SIG-M5 (cell line): Measurements from ENCODE around the gene RHOT2.

Source experiments
- DNase-seq: peaks from one replicate; lab custom pipeline; 2025; lab: John Stamatoyannopoulos, UW

The RHOT2 gene

DNA sequence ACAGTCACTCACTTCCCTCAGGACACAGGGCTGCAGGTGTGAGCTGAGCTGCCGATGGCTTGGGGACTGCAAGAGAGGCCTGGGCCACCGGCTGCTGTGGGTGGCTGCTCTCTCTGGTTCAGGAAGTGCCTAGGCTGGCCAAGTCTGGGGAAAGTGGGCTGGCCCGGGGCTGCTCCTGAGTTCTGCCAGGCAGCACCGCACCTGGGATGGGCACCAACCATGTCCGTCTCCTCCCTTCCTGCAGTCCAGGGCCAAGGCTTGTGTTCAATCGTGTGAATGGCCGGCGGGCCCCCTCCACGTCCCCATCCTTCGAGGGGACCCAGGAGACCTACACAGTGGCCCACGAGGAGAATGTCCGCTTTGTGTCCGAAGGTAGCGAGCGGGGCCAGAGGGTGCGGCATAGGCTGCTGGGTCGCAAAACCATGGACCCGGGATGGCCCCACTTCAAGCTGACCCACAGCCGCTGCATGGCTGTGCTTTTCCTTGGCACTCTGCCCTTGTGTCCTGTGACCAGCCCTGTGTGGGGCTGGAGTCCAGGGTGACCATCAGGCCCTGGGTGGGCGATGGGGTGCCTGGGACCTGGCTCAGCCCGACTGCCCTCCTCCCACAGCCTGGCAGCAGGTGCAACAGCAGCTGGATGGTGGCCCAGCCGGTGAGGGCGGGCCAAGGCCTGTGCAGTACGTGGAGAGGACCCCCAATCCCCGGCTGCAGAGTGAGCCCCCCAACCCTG lies 20.6 kb upstream of the RHOT2 start:
- no peak for DNase-seq

DNA sequence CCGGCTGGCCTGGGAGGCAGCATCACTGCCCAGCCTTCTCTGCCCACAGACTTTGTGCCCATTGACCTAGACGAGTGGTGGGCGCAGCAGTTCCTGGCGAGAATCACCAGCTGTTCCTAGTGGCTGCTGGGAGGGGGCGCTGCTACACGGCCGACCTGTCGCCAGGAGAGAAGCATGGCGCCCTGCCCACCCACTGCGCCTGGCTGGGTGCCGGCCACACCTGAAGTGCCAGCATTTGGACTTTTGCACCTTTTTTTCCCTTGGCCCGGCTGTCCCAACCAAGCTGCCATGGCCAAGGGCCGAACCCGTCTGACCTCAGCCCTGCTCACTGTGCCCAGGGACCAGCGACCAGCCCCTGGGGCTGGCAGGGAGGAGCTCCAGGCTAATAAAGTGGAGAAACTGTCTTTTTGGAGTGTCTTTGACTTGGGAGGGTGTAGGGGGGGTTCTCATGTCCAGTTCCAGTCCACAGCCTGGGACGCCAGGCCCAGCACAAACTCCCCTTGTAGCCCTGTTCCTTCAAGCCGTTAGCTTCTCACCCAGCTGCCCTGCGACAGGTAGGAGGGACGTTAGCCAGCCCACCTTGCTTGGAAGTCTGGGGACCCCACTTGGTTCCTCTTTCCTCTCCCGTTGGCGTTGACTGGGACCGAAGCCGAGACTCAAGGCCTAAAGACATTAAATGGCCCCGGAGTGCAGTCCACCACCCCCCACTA lies 19.7 kb upstream of the RHOT2 start:
- DNase-seq, result no peak

DNA sequence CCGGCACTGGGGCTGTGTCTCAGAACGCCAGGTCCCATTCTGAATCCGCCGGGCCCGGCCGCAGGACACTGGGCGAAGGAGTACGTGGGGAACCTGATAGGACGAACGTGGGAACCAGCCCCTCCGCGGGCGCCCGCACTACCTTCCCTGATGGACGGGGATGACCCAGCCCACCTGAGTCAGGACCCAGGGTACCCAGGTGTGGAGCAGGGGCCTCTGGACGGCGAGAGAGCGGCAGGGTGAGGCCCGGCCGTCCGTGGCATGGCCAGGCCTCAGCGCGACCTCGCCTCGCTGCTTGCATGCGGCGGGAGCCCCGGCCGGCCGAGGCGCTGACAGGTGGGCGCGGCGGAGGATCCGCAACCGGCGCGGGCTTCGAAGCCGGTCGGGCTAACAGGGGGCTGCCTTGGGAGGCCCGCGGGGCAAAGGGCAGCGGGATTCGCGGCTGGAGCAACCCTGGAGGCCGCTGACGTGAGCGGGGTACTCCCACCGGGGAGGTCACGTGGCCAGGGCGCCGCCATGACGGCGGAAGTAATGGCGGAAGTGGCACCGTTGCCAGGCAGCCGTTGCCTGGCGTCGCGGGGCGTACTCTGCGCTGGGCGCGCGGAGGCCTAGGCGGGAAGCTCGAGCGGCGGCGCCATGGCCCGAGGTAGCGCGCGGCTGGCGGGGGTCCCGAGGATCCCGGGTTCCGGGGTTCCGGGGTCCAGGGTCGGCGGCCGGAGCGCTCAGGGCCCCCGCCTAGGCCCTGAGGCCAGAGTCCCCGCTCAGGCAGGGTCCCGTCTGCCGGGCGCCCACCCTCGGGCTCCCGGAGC lies 18.9 kb upstream of the RHOT2 start, which contains the start of gene WDR90:
Gene WDR90, plus strand, starts transcription at position 585 of the 809 bp plus-strand sequence. Its CDS starts 52 bp downstream, at position 637.
- DNase-seq, result peak; percentile 26

DNA sequence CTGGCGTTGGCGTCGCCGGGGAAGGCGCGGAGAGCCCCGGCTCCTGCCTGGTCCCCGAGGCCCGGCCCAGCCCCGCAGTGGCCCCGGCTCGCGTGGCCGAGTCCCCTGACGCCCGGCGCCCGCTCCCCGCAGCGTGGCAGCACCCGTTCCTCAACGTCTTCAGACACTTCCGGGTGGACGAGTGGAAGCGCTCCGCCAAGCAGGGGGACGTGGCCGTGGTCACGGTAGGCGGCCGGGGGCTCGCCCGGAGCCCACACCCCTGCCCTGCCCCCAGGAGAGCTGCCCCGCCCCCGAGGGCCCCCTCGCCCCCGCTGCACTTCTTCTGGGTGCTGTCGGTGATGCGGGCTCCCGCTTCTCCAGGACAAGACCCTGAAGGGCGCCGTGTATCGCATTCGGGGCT lies 18.3 kb upstream of the RHOT2 start:
- DNase-seq, result no peak

DNA sequence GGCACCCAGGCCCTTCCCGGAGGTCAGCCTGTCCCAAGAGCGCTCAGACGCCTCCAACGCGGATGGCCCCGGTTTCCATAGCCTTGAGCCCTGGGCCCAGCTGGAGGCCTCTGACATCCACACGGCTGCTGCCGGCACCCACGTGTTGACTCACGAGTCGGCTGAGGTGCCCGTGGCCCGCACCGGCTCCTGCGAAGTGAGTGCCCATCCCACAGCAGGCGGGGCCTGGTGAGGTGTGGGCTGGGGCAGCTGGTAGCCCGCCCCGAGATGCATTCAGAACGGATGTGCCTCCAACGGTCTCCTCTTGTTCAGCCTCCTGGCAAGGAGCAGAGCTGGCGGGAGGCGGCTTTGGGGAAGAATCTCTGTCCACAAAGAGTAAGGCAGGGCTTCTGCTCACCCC lies 16.1 kb upstream of the RHOT2 start:
- no peak for DNase-seq

DNA sequence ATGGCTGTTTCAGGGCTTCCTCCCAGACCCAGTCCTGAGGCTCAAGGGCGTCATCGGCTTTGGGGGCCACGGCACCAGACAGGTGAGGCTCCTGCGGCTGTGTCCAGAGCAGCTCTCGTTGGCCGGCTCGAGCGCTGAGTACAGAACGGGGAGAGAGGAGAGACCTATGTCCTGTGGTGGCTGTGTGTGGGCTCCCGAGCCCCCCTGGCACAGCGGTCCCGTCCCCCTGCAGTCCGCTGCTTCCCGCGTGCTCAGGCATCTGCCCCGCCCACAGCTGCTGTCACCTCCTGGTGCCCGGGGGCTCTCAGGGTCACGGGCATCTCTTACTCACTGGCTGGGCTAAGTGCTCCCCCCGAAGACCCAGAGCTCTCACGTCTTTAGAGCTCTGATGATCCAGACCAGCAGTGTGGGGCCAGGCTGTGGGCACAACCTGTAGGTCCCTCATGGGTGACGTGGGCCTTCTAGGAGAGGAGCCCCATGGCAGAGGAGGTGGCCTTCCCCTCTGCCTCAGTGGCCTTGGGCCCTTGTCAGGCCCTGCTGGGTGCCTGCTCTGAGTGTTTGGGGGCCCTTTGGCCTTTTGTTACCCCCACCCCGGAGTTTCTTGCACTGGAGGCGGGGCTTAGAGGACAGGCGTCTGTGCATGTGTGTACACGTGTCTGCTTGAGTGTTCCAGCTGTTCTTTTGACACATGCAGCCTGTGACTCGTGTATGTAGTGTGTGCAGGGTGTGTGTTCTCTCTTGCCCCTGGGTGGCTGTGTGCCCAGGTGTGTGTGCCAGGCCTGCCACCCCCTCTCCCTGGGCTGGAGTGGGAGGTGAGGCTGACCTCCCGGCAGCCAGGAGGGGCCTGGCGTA lies 15.3 kb upstream of the RHOT2 start:
- no peak for DNase-seq

DNA sequence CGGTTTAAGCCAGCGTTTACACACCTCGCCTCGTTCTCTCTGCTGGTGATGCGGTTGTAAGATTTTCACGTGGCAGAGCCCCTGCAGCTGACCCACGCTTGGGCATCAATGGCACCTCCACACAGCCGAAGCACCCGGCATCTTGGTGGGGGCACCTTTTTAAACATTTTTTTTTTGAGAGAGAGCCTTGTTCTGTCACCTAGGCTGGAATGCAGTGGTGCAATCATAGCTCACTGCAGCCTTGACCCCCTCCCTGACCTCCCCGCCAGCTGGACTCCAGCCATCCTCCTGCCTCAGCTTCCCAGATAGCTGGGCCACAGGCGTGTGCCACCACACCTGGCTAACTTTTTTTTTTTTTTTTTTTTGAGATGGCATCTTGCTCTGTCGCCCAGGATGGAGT lies 13.9 kb upstream of the RHOT2 start:
- no peak for DNase-seq

DNA sequence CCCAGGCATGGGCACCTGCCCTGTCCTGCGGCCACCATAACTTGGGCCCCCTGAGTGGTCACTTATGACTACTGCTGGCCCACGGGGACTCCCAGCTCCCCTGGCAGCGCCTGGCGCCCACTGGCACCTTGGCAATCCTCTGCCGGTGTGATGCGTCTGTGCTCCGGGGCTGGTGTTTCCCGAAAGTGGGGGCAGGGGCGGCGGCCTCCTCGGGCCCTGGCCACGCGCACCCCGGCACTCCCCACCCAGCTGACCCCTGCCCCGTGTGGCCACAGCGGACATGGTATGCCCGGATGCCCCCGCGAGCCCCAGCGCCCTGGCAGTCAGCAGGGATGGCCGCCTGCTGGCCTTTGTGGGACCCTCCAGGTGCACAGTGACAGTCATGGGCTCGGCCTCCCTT lies 10.4 kb upstream of the RHOT2 start:
- DNase-seq, result no peak

DNA sequence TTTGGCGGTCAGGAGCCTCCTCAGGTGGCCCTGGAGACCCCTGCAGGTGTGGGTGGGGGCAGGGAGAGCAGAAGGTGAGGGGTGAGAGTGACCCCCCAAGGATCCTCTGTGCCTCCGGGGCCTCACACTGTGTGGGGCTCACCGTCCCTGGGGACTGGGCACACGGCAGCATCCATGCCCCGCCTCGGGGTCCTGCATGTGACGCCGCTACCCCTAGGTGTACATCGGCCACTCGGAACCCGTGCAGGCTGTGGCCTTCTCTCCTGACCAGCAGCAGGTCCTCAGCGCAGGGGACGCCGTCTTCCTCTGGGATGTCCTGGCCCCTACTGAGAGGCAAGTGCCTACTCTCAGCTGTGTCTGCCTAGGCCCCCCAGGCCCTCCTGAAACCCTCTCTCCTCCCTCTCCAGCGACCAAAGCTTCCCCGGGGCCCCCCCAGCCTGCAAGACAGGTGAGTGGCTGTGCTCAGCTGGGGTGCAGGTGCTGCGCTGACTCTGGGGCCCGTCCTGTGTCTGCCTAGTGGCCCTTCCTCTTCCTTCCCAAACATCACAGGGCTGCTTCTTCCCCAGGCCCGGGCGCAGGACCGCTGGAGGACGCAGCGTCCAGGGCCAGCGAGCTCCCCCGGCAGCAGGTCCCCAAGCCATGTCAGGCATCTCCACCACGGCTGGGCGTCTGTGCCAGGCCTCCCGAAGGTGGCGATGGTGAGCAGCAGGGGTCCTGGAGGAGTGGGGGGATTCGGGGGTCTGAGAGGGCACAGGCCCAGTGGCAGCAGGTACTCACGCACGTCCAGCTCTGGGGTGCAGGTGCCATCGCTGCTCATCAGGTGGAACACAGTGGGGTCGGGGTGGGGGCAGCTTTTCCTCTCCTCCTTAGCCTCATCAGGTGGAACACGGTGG lies 9.0 kb upstream of the RHOT2 start:
- DNase-seq, result no peak

DNA sequence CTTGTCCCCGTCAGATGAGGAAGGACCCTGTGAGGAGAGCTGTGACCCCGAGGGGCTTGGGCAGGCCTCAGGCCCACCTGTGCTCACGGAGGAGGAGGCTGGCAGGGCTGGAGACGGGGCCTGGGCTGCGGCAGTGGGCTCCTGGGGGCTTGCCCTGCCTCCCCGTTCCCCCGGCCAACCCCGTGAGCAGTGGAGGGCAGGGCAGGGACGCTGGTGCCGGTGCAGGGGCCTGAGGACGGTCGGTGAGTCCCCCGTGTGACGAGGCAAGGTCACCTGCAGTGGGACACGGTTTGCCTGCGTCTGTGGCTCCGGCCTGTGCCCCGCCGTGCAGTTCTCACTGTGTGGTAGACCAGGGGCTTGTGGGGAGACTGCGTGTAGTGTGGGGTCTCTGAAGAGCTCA lies 8.3 kb upstream of the RHOT2 start:
- DNase-seq, result no peak

DNA sequence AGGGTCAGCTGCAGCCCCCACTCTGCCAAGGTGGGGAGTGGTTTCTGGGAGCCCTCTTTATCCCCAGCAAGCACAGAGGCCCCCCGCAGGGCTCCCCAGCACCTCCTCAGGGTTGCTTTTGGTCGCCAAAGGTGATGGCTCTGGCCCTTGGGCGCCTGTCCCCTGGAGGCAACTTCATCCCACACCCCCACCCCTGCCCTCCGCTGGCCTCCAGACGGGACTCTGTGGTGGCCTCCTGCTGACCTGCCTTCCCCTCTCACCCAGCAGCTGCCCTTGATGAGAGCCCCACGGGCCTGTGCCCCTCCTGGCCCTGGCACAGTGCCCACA lies 7.8 kb upstream of the RHOT2 start:
- DNase-seq, result no peak

DNA sequence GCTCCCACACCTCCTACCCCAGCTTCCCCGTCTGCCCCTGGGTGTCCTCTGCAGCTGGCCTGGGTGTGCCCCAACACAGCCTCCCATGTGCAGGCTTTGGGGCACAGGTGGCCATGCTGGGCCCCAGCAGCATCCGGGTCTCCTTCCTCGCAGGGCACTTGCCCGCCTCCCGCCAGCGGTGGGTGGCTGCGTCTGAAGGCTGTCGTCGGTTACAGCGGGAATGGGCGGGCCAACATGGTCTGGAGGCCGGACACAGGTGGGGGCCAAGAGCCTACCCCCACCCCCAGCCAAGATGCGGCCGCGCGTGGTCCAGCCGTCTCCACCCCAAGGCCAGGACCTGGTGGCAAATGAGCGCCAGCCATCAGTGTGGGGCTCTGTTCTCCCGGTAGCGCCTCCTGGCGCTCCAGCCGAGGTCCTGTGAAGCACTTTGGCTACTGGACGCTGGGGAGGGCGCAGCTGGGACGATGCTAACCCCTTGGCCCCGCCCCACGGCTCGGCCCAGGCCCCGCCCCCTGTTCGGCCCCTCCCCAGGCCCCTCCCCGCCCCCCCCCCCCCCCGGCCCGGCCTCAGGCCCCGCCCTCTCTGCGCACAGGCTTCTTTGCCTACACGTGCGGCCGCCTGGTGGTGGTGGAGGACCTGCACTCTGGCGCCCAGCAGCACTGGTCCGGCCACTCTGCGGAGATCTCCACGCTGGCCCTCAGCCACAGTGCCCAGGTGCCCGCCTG lies 7.3 kb upstream of the RHOT2 start:
- peak; percentile 15 for DNase-seq

DNA sequence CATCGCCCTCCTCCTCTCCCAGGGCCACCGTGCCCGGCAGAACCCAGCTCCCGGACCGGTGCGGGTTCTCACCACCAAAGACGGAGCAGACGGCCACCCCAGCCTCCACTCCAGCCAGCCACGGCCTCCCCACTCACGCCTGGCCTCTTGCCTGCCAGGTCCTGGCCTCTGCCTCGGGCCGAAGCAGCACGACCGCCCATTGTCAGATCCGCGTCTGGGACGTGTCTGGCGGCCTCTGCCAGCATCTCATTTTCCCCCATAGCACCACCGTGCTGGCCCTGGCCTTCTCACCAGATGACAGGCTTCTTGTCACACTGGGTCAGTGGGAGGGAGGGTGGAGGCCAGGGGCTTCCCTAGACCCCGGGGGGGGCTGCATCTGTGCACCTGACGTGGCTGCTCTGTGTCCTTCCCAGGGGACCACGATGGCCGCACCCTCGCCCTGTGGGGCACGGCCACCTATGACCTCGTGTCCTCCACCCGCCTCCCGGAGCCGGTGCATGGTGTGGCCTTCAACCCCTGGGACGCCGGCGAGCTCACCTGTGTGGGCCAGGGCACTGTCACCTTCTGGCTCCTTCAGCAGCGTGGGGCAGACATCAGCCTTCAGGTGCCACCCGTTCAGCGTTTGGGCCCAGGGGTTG lies 6.6 kb upstream of the RHOT2 start:
- DNase-seq, result no peak

DNA sequence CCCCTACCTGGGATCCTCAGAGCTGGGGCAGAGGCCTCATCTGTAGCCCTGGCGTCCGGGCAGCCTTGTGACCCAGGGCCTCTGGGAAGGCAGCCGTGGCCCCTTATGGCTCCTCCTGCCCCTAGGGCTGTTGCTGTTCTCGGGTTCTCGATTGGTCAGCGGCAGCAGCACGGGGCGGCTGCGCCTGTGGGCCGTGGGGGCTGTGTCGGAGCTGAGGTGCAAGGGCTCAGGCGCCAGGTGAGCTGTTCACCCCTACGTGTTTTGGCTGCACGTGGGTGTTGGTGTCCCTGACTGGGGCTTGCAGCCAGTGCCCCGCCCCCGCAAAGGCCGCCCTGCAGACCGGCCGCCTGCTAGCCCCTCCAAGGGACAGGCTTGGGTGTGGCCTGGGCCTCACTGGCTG lies 5.8 kb upstream of the RHOT2 start:
- DNase-seq, result no peak

DNA sequence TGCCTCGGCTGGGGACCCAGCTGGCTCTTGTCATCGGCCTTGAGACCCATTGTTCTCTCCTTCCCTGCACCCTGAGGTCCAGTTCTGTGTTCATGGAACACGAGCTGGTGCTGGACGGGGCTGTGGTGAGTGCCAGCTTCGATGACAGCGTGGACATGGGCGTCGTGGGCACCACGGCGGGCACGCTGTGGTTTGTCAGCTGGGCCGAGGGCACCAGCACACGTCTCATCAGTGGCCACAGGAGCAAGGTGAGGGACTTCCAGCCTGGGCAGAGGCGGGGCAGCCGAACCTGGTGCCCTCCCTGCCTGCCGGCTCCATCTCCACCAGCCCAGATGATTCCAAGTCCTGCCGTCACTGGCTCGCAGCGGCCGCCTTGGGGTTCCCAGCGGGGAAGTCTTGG lies 5.3 kb upstream of the RHOT2 start:
- DNase-seq, result no peak

DNA sequence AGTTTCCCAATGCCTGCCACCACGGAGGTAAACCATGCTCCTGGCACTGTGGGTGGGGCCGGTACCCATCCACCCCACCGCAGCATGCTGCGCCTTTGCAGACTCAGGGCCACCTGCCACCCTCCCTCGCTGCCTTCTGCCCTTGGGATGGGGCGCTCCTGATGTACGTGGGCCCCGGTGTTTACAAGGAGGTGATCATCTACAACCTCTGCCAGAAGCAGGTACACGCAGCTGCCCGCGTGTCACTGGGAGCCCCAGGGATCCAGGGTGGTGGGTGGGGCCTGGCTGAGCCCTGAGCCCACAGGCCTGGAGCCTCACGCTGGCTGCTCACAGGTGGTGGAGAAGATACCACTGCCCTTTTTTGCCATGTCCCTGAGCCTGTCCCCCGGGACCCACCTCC lies 1.4 kb upstream of the RHOT2 start:
- DNase-seq, result no peak

DNA sequence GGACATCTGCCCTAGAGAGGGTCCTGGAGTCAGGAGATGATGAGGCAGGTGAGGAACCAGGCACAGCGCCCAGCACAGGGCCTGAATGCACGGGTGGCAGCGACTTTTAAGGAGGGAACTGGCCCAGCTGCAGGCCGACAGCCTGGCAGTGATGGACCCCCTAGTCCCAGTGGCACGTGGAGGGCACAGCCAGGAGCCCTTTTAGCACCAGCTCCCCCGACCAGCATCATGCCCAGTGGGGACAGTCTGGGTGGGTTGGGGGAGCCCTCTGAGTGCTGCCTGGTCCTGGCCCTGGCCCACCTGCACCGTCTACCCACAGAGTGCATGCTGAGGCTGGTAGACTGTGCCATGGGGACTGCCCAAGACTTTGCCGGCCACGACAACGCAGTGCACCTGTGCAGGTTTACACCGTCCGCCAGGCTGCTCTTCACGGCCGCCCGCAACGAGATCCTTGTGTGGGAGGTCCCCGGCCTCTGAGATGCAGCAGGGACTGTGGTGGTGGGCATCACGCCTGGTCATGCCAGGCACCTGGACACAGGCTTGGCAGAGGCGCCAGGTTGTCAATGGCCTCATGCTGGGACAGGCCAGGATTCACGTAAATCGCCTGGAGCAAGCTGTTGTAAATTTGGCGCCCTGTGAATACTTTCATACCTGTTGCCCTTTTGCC lies 686 bp upstream of the RHOT2 start:
- DNase-seq, result no peak

DNA sequence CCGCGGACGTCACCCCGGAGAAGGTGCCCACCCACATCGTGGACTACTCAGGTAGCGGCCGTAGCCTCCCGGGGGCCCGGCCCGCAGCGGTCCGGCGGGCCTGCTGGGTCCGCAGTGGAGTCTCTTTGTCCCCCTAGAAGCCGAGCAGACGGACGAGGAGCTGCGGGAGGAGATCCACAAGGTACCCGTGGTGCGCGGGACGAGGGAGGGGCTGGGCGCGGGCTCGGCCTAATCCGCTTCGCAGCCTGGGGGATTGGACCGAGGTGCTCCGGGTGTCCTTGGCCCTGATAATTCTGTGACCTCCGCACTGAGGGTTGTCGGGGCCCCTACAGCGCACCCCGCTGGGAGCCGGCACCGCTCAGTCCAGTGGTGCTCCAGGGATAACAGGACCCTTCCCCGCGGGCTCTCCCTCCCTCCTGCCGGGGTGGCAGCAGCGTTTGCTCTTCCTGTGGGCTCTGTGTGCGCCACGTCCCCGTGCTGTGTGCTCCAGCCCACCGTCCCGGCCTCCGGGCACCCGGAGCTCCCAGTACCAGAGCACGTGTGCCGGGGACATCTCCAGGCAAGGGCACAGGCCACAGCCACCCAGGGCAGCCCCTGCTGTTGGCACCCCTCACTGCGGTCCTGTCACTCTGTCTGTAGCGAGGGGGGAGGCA lies 713 bp downstream of the RHOT2 start:
- DNase-seq, result no peak

DNA sequence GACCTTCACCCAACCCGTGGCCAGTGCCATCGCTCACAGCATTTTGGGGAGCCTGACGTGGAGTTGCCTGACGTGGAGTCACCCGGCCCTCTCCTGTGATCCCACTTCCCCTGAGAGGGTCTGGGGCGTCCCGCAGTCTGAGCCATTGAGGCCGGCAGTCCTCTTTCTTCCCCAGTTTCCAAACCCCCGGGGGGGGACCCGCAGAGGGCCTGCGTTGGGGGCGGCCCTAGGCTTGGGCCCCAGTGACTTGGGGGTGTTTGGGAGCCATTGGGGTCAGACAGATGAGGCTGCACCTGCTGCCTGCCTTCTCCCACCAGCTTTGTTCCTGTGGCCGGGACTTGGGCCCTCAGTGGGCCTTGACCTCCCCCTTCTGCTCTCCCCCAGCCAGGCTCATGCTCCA lies 1.7 kb downstream of the RHOT2 start:
- no peak for DNase-seq
